Activated CD4-positive, CD25-positive, alpha-beta regulatory T cell (primary cell): ENCODE results near the gene MGST3.
"Not testable (repeated sequence)": the region's sequence is repeated elsewhere in the genome, so short reads cannot be mapped to it uniquely, and the experiment has no call there.

Experiments
- DNase-seq, 4 experiments: peaks; one replicate each; lab custom pipeline; 2025; lab: John Stamatoyannopoulos, UW

The MGST3 gene

GRCh38 chr1:165629151-165629550 is 1.9 kb upstream of the MGST3 start:
- no peak for DNase-seq

- DNase-seq = peak in 1 of 4 experiments; percentile 22
Observed at GRCh38 chr1:165629848-165630628, 996 bp upstream of the MGST3 start.

GRCh38 chr1:165631342-165632151 is 513 bp downstream of the MGST3 start:
- peak in 2 of 4 experiments; percentile 3 to 16 for DNase-seq

GRCh38 chr1:165632152-165632469 is 1.1 kb downstream of the MGST3 start:
- no peak for DNase-seq

- DNase-seq = no peak
Observed at GRCh38 chr1:165632491-165632890, 1.5 kb downstream of the MGST3 start.

GRCh38 chr1:165633614-165634013 is 2.6 kb downstream of the MGST3 start:
- DNase-seq = no peak

DNA sequence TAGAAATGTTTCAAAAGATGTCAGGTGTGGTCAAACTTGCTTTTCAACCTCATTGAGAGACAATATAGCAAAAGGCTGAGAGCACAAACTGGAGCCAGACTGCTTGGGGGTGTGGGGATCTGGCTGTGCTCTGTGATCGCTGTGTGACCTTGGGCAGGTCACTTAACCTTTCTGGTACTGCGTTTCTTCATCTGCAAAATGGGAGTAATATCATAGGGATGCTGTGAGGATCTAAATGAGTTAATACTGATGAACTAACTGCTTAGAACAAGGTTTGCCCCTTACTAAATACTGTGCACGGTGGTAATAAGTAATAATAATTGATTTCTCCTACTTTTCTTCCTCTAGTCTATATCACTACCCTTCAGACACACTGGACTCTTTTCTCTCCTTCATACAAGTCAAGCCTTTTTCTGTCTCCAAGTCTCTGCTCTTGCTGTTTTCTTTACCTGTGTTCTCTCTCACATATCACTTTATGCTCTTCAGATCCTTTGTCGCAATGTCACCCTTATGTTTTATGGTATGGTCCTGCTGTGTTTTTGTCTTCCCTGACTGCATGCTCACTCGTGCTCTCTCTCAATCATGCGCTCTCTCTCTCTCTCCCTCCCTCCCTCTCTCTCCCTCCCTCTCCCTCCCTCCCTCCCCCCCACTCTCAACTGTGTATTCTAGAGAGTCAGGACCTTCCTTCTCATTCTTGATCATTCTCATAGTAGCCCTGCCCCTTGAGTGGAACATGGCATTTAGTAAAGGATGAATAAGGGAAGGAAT is 3.3 kb downstream of the MGST3 start:
- DNase-seq = no peak

DNA sequence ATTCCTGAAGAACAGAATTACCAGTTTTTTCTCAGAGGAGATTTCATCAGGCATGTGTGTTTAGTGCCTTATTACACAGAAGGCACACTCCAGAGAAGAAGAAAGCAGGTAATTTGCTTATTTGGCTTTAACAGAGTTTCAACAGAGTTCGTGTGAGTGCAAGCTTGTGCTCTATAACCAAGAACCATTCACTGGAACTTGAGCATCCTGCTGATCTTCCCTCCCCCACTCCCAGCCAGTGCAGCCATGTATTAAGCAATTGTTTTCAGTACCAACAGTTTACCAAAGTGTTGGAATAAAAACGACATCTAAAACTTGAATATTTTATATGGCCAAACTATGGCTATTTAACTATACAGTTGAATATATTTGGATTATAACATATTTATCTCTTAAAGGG is 4.3 kb downstream of the MGST3 start:
- DNase-seq = no peak

GRCh38 chr1:165635823-165636222 is 4.8 kb downstream of the MGST3 start:
- DNase-seq = no peak

- no peak for DNase-seq
Observed at GRCh38 chr1:165637427-165637826, 6.4 kb downstream of the MGST3 start.

- DNase-seq = not testable (repeated sequence)
Observed at GRCh38 chr1:165638211-165638610, 7.2 kb downstream of the MGST3 start.

DNA sequence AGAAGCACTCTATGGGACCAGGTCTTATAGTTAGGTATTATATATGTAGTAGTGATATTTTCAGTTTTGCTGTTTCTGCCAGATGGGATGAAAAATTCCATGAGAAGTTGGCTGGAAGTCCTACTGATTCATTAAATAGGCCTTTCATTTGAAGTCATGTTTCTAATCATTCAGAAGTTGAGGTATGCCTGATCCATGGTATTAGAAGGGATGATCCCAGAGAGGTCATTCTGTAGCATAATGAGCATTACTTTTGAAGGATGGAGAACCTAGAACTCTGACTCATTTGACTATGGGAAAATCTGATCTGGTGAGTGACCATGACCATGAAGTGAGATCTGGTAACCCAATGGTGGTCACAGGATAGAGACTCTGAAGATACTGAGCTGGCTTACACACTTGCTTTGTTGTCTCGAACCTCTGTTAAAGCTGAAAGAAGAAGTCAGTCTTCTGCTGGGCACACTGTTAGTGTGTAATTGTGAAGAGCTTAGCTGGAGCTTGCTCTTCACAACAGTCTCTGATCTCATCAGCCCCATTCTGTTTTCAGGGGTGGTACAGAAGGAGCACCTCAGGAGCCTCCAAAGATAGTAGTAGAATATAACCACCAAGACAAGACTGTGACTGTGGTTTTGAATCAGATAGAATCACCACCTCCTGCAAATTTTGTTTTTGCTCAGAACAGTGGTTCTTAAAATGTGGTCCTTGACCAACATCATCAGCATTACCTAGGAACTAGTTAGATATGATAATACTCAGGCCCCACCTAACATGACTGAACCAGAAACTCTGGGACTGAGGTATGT is 9.0 kb downstream of the MGST3 start:
- no peak for DNase-seq

GRCh38 chr1:165641231-165641987 is 10.4 kb downstream of the MGST3 start:
- DNase-seq = no peak

GRCh38 chr1:165644064-165644735 is 13.2 kb downstream of the MGST3 start:
- DNase-seq = no peak

DNA sequence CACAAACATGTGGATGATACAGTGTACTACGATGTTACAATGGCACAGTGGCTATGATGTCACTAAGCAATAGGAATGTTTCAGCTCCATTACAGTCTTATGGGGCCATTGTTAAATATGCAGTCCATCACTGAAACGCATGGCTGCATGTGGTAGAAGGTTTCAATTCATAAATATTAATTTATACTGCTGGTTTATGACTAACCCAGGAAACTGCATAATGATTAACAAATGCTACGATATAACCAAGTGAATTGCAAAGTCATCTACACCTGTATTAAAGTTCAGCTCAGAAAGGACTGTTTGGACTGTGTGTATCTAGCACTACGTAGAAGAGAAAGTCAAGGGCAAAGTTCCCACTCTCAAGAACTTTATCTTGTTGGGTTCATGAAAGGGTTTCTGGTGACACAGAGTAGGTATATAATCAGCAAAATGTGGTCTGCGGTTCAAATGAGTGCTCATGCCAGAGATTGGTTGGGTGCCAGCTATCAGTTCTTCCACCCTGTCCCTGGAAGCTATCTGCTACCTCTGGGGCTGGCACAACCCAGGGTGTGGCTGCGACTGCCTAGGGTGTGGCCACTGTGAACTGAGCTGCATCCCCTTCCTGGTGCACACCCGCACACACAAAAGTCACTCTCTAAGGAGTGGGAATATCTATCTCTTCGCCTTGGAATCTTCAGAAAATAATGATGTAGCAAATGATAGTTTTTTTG is 14.8 kb downstream of the MGST3 start:
- no peak for DNase-seq

DNA sequence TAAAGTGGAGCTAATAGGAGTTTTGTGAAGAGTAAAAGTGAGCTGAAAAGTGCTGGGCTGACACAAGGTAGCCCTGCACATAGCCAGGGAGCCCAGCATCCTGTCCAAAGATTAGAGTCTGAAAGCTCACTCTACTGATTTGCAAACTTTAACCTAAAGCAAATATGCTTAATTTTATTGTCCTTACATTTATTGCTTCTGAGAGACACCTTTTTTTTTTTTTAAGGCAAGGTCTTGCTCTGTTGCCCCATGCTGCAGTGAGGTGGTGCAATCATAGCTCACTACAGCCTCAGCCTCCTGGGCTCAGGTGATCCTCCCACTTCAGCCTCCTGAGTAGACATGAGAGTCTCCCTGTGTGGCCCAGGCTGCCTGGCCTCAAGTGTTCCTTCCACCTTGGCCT is 16.5 kb downstream of the MGST3 start:
- DNase-seq = no peak

DNA sequence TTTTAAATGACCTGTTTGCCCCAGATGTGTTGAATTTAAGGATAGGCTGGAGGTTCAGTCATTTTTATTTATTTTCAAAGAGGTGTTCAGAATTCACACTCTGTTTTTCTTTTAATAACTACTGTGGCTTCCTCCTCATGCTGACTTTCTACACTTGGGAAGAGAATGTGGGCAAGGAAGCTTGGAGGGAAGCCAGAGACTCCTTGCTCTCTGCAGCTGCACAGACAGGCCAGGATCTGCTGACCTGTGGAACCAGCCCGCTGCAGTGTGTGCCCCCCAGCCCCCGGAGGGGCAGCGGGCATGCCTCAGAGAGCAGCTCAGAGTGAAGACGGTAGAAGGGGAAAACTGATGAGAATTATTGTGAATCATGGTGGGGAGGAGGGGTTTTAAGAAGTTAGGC is 16.9 kb downstream of the MGST3 start:
- no peak for DNase-seq

- DNase-seq = no peak
Observed at GRCh38 chr1:165648919-165649572, 18.0 kb downstream of the MGST3 start.

- no peak for DNase-seq
Observed at GRCh38 chr1:165650981-165651625, 20.1 kb downstream of the MGST3 start.
